NCI-H128 (cell line): ENCODE measurements around the gene HEY2.

Source experiments
- DNase-seq: peaks from one replicate; lab custom pipeline; 2025; ENCODE audit not compliant: unreplicated experiment; lab: John Stamatoyannopoulos, UW

Gene HEY2

DNA sequence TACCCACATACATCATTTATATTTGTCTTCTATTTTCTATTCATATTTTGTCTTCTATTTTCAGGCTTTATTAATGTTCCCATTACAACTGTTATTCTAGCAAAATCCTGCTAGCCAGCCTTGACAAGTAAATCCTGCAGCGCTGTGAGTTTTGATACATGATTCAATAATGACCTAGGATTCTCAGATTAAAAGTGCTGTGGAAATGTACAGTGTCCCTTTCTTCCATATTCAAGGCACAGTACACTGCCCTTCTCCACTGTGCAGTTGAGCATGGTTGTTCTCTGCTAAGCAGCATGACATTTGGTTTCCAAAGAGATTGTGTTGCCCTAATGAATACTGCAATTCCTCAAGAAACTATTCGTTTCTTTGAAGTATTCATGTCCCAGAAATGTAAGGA is 5.8 kb upstream of the HEY2 start:
- DNase-seq = no peak

DNA sequence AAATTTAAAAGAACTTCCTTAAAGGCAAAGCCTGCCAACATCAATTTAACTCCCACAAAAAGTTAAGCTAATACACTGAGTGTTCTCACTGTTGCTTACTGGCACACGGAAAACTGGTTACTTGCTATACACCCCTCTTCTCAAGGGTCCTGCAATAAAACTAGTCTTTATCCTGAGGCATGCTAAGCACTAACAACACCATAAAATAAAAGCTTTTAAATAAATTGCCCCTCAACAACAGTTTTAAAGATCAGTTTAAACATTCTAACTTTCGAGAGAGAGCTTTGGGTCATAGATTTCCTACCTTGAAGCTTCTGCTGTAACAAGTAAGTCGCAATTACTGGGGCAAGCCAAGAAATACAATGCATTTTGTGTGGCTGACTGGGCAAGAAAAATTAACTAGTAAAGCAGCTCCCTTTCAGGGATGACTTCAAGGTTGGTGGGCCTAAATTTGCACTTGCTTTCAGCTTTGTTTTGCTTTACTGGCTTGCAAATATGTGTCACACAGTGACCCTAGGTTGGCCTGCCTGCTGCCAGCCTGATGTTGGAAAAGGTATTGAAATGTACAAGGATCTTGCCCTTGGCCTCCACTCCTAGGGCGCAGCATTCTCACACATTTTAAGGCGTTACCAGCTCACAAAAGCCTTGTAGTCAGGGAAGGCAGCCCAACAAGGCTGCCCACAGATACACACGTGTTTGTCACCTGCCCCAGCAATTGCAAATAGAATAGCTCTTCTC is 4.0 kb upstream of the HEY2 start:
- no peak for DNase-seq

DNA sequence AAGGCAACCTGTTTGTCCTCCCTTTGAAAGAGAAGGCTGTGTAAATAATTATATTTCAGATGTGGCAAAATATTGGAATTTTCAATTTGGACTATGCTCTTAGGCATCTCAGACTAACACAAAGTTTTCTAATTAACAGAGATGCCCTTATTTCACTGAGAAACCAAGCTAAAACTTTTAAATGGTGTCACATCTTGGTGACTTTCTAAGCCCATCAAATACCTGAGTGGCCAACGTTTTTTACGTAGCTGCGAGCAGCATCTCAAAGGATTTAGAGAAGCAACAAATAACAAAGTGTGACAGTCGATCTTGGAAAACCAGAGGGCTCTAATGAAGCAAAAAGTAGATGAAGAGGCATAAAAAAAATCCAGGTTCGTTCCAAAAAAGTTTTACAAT is 3.4 kb upstream of the HEY2 start:
- no peak for DNase-seq

DNA sequence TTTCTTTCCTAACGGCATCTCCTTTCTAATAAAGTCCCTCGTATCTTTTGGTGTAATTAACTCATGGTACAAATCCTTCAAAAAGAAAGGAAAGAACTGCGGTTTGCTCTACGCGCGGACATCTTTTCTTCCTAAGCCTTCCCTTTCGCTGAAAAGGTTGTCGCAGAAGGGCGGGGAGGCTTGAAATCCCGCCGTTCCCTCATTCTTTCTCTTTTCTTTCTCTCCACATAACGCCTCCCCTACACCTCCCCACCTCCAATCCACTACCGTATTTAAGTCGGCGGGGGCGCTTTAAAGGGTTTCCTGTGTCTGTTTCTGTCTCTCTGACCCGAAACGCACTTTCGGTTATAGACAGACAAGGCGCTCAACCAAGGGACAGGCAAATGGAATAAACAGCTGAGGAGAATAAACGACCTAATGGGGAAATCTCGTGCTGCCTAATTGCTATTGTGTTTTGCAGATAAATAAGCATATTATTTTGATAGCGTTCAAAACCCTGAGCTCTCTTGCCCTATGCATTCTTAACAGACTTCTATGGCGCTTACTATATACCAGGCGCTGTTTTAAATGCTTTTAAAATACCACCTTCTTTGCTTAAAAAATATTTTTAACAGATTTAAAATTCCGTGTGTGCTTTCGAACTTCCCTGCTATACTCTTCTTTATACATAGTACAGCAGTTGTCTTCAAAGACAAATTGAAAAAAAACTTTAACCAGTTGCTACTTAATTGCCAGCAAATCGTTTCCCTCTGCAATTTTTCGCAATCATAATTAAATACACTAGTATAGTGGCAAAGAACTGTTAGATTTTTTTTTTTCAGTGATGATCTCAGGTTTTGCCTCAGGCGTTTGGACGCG is 2.5 kb upstream of the HEY2 start:
- no peak for DNase-seq

DNA sequence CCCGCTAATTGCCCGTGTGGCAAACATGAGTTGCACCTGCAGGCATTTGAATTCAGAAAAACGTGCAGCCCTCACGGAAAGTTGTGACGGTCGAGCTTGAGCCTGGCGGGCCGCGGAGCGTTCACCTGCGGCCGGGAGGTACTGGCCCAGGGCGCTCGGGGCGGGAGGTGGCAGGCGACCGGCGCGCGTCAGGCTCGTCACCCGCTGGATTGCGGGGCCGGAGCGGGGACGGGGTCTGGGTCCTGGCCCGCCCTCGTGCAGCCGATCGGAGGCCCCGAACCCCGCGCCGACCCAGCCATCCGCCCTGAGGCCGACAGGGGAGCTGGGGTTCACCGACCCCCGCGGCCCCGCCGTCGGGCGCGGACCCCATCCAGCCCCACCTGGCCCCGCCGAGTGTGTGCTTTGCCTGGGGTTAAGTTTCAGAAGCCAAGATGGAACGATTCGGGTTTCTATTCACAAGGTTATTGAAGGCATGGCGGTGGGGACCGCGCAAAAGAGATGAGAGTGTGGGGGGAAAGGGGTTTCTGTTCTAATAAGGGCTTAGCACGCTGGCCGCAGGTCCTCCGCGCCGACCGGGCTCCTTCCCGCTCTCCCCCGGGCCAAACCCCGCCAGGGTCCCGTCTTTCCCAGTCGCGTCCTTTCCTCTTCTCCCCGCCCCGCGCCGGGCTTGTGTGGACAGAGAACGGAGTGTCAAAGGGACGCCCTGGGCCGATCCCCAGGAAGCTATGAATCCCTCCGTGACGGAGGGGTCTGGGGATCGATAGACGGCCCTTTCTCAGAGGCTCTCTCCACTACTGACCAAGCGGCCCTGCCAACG is 1.6 kb upstream of the HEY2 start:
- no peak for DNase-seq

DNA sequence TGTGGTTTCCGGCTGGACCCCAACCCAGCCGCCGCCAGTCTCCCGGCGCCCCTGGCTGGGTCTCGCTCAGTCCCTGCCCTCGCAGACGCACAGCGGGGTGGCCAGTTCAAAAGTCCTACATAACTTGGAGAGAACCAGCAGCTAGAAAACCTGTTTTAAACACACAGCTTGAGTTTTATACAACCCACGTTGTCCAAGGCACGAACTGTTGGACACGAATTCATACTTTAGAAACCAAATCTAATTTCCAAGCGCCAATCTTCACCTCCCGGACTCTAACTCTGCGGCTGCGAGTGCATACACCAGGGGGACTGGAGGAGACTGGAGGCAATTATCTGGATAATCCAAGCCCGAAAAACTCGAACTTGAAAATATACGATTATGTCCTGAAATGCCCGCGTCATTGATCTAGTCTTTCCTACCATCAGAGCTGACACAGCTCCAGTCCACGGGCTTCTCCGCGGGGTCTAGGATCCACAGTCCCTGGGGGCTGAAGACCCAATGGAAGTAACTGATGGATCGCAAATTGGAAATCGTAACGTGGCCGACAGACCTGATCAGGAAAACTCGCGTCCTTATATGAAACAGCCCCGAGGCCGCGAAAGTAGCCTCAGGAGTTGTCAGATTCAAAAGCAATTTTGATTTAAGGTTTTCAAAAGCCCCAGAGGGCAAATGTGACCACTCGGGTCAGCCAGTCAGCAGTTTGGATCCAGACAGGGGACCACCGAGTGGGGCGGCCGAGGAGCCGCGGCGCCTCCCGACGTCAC is 843 bp upstream of the HEY2 start:
- no peak for DNase-seq

DNA sequence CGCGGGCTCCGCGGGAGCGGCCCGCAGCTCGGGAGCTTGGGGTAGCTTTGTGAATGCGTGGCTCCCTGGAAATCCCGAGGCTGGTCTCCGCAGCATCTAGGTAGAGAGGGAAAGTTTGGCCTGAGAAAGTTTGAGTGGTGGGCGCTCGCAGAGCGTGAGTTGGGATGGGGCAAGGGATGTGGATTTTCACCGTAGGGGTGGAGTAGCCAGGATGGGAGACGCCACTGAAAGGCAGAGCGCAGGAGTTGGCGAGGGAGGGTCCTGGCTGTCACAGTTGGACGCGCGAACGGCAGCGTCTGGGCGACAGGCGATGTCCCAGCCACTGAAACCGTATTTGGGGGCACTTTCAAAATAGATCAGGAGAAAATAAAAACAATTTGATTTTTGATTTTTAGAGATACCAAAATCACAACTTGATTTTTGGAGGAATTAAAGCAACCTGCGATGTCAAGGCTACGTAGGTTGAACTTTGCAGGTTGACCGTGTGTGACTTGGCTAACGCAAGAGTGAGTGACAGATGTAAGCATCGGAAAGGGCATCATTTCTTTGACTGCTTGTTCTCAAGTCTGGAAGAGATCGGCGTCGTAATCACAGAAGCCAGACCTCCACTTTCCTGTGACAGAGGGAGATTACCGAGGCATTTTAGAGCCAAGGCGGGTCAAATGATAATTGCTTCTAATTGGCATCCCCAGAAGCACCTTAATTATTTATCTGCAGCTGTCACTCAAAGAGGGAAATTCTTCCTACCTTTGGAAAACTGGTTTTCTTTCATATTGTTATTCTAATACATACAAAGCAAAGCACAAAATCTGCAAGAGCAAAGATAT is 646 bp downstream of the HEY2 start:
- no peak for DNase-seq

DNA sequence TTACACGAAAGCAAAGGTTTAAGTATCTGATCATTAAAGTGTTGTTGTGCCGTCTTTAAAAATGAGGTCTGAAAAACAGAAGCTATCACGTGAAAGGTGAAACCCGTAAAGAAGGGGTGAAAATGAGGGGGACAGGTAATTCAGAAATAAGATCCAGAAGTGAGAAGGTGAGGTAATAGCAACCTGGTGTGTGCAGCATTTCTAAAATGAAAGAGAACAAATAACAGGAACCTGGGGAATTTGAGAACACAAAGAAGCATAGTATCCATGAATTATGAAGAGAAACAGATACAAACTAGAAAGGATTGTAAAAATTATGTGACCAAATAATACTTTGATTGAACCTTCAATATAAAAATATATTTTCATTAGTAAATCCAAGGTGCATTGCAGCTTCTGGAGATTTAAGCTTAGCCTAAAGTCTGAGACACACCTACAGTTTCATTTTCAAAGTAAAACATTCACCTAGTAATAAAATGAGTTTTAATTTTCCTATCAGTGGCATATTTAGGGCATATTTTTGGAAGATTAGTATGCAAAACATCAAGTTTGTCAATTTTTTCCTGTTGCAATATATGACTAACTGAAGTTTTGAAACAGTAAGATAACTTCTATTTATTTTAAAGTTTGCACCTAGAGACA is 1.4 kb downstream of the HEY2 start:
- no peak for DNase-seq

DNA sequence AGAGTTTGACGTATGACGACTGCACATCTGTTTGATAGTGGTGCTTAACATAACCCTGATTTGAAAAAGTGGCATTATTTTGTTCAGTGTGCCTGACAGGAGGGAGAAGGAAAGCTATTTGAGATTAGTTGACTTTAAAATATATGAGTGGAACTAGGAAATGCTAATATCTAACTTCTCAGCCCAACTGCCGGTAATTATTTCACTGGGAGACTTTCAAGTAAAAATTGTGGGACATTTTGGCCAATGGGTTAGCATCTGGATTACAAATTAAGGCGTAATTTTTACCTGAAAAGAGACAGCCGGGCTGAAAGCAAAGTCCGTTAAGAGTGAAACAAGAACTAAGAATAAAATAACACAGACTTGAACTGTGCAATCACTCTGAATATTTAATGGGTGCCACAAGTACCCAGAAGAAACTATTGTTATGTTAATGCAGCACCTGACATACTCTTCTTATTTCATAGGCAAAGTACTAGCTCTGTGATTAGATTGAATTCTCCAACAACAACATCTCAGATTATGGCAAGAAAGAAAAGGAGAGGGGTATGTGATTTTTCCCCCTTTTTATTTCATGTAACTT is 2.0 kb downstream of the HEY2 start:
- no peak for DNase-seq

DNA sequence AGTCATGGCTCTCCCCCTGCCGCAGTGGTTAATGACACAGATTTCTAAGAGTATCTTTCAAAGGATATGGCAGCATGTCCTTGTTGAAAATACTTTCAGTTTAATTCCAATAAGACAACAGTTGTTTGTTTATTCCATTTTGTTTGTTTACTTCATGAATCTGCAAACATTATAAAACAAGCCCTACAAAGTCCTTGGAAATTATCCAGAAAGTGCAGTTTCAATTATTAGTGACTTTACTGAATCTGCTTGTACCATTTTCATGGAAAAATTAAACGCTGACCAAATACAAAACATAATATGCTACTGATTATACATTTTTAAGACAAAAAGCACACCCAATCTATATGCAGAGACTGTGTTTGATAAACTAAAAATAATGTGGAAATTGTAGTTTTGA is 3.3 kb downstream of the HEY2 start:
- no peak for DNase-seq

DNA sequence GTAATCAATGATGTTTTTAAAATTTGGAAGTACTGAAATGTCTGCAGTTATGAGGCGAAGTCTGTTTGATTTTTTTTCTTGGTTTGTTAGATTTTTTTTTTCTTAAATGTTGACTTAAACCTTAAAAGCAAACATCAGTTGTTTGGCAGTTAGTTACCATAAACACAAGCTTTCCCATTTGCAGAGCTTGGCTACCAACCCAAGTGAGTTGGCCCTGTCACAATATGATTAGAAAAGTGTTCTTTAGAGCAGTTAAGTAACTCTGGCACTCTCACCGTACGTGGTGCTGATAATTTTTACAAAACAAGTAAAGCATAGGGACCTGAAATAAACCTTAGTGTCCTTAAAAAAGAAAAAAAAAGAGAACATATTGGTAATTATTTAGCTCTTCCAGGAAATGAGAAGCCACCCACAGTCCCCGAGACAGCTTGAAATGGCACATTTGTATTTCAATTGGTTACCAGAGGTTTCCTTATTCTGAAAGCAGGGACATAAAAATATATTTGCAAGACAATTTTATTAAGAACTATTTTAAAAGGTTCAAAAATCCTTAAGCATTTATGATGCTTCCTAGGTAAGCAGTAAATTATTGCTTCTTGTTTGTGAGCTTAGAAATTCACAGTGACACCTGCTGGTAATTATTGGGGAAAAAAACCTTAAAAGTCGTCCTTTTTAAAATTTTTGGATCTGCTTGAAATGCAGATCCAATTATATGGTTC is 3.9 kb downstream of the HEY2 start:
- DNase-seq = no peak

DNA sequence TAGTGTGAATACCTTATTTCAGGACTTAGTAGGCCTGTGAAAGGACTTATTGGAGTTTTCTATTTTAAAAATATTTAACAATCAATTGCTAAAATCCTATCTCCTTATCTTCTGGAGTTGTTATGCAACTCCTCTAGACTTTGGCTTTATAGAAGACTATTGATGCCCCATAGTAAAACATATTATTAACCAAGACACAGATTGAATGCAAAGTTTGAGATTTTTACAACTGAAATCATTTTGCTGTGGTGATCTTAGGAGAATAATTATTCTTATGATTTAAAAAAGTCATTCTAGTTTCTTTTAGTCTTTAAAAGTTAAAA is 4.5 kb downstream of the HEY2 start:
- DNase-seq = no peak

DNA sequence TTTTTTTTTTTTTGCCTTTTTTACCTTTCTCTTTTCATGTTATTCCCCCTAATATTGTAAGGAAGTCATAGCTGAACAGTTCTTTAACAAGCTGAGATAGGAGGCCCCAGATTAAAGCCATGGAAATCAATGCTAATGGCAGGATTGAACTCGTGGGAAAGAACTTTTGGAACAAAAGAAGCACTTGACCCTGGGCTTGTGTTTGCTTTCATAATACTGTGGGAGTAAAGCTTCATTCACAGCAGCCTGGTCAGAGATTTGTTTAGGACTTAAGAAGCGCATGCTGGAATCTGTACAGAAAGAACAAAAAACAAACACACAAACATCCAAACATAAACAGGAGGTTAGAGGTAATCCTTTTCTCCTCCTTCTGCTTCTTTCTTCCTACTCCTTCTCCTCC is 5.1 kb downstream of the HEY2 start:
- no peak for DNase-seq

DNA sequence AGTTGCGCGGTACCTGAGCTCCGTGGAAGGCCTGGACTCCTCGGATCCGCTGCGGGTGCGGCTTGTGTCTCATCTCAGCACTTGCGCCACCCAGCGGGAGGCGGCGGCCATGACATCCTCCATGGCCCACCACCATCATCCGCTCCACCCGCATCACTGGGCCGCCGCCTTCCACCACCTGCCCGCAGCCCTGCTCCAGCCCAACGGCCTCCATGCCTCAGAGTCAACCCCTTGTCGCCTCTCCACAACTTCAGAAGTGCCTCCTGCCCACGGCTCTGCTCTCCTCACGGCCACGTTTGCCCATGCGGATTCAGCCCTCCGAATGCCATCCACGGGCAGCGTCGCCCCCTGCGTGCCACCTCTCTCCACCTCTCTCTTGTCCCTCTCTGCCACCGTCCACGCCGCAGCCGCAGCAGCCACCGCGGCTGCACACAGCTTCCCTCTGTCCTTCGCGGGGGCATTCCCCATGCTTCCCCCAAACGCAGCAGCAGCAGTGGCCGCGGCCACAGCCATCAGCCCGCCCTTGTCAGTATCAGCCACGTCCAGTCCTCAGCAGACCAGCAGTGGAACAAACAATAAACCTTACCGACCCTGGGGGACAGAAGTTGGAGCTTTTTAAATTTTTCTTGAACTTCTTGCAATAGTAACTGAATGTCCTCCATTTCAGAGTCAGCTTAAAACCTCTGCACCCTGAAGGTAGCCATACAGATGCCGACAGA is 9.9 kb downstream of the HEY2 start:
- DNase-seq = no peak

DNA sequence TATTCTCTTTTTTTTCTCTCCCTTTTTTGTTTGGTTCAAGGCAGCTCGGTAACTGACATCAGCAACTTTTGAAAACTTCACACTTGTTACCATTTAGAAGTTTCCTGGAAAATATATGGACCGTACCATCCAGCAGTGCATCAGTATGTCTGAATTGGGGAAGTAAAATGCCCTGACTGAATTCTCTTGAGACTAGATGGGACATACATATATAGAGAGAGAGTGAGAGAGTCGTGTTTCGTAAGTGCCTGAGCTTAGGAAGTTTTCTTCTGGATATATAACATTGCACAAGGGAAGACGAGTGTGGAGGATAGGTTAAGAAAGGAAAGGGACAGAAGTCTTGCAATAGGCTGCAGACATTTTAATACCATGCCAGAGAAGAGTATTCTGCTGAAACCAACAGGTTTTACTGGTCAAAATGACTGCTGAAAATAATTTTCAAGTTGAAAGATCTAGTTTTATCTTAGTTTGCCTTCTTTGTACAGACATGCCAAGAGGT is 10.6 kb downstream of the HEY2 start:
- no peak for DNase-seq

DNA sequence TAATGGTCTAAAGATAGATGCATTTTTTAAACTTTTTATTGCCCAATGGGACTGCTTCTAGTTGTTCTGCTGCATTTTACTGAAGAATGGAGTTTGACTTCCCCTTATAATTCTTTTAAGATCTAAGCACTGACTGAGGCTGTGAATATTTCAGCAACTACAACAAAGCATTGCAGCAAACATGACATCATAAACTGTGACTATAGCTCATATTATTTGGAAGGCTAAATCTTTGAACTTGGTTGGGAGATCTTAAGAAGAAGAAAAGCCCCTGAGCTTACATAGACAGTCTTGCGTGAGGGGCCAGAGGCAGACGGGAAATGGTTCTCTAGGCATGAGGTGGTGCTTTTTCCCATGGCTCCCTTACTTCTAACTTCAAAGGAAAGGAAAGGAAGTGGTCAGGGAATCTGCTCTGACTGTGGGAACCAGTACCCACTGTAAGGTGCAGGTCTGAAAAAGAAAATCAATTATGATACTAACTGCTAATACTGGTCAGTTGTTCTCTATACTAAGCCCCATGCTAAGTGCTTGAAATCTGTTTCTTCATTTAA is 14.8 kb downstream of the HEY2 start:
- no peak for DNase-seq

DNA sequence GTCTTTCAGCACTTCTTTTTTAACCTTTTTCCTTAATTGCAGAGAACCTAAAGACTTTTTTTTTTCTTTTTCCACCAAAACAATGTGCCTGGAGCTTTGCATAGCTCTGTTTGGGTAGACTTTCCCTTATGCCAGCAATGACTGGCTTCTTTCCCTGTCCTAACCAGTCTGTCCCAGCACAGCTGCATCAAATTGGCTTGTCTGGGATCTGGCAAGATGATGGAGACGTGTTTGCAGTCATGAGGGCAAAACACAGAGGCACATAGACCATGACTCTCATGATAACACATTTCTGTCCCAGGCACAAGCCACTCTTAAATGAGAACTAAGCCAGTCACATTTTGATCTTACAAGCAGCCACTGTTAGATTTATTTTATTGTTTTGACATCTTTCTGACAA is 16.5 kb downstream of the HEY2 start:
- no peak for DNase-seq

DNA sequence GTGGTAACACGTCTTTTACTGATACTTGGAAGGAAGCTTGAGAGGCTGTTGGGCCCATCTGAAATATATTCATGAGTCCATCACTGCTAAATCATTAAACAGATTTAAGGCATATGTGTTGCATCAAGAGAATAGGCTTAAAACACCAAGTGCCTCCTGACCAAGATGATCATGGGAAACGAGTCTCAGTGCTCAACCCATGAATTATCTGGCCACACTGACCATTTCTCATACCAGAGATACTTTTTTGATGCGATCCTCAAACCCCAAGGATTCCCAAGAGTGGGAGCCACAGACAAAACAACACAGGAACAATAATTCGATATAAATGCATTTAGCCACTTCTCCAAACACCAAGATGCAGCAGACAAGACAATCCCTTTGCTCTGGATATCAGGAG is 17.2 kb downstream of the HEY2 start:
- DNase-seq = no peak
